ENCODE data around the gene TINAGL1. TPM values are rescaled to one million over a fixed set of nuclear protein-coding genes. Genes with fewer than 3 reads are reported as not detected.
A peak's percentile ranks its signal among the peaks of the same experiment; 100 is the strongest.

Gene TINAGL1
- total RNA-seq, 1 experiment from 2014 or later, result 162 TPM

- Histone ChIP-seq H2AFZ (peak overlapping the region; percentile 88), H3K79me2 (ENCODE audit: low read depth) (no peaks in the 10 kb centered on the region), H3K27ac (no peak overlapping the region), H3K9me2 (ENCODE audit: insufficient read depth) (no peaks in the 10 kb centered on the region), H4K20me1 (ENCODE audit: insufficient read depth) (no peaks in the 10 kb centered on the region), H3K36me3 (ENCODE audit: low read depth) (no peaks in the 10 kb centered on the region), H3F3A (ENCODE audit: insufficient read depth, low read depth) (no peaks in the 10 kb centered on the region), H3K4me1 (replicated peaks; ENCODE audit: insufficient read depth) (no peaks in the 10 kb centered on the region), H3K27me3 (ENCODE audit: insufficient read depth, low read depth) (no peaks in the 10 kb centered on the region), H3K4me3 (peak overlapping the region; percentile 75), H3K9me3 (ENCODE audit: insufficient read depth, low read depth) (no peaks in the 10 kb centered on the region), H3K4me2 (peak overlapping the region; percentile 96)
- intact Hi-C loops (cut with micrococcal nuclease; ENCODE audit: unreplicated experiment), result loop anchor here (1.0 kb wide), 2 partner anchors 54 to 433 kb away; no protein-coding TSS in a partner anchor
- CTCF ChIA-PET, result interaction anchor here (0.6 kb wide), 1 partner anchor 625 kb away, joined by 3 read pairs; no protein-coding TSS in a partner anchor
- TF ChIP-seq EZH2 (IDR thresholded peaks at IDR 0.05; ENCODE audit: low read depth) (no peak), CTCF (conservative IDR thresholded peaks at IDR 0.05) (peak; percentile 98)
- DNase-seq, result peak in 1 of 2 experiments; percentile 43
- POLR2A ChIA-PET (ENCODE audit: unreplicated experiment), result interaction anchor here (0.6 kb wide), 1 partner anchor 9 kb away, joined by 4 read pairs; no protein-coding TSS in a partner anchor
- BruUV-seq (replicated peaks), result no TSS peak
These were observed 41.8 kb downstream of the TINAGL1 start for GRCh38 chr1:31617916-31618746.

GRCh38 chr1:31618916-31619846 is 42.9 kb downstream of the TINAGL1 start:
- H3K79me2 ChIP-seq (ENCODE audit: low read depth), result no peaks in the 10 kb centered on the region
- H3K9me2 ChIP-seq (ENCODE audit: insufficient read depth), result no peaks in the 10 kb centered on the region
- H3K27ac ChIP-seq, result no peak overlapping the region
- H3K27me3 ChIP-seq (ENCODE audit: insufficient read depth, low read depth), result no peaks in the 10 kb centered on the region
- no peak for TF ChIP-seq CTCF (conservative IDR thresholded peaks at IDR 0.05)
- no peak for TF ChIP-seq EZH2 (IDR thresholded peaks at IDR 0.05; ENCODE audit: low read depth)
- CTCF ChIA-PET, result interaction anchor here (0.6 kb wide), 1 partner anchor 776 kb away, joined by 5 read pairs; no protein-coding TSS in a partner anchor
- H3K9me3 ChIP-seq (ENCODE audit: insufficient read depth, low read depth), result no peaks in the 10 kb centered on the region
- no peaks in the 10 kb centered on the region for H4K20me1 ChIP-seq (ENCODE audit: insufficient read depth)
- intact Hi-C loops (cut with micrococcal nuclease; ENCODE audit: unreplicated experiment), result loop anchor here (1.0 kb wide), 2 partner anchors 55 to 434 kb away; no protein-coding TSS in a partner anchor
- H3K4me3 ChIP-seq, result no peak overlapping the region
- POLR2A ChIA-PET (ENCODE audit: unreplicated experiment), result no interaction called here
- BruUV-seq (replicated peaks), result no TSS peak
- no peaks in the 10 kb centered on the region for H3K4me1 ChIP-seq (replicated peaks; ENCODE audit: insufficient read depth)
- no peak overlapping the region for H2AFZ ChIP-seq
- no peak overlapping the region for H3K4me2 ChIP-seq
- H3K36me3 ChIP-seq (ENCODE audit: low read depth), result no peaks in the 10 kb centered on the region
- no peak for DNase-seq
- no peaks in the 10 kb centered on the region for H3F3A ChIP-seq (ENCODE audit: insufficient read depth, low read depth)
